DOHH2 (cell line): ENCODE data around the gene TRPV4.

Source experiments
- H3F3A ChIP-seq: fragments of 200-600 bp; sonication (generic), shearing (Covaris generic); 2 replicates; pipeline ENCODE4 v1.6.0; 2016; ENCODE audit warnings: antibody characterized with exemption, mild to moderate bottlenecking; ENCODE audit not compliant: control insufficient read depth, insufficient read depth
- H3K27ac ChIP-seq: fragments of 200-600 bp; sonication (generic); 2 replicates; pipeline ENCODE4 v1.5.1; 2014; ENCODE audit warnings: low read depth, mild to moderate bottlenecking, low read length, moderate library complexity
- H3K27me3 ChIP-seq: fragments of 200-600 bp; sonication (generic); 2 replicates; pipeline ENCODE4 v1.6.1; 2014; ENCODE audit warnings: mild to moderate bottlenecking, low read length, mixed read lengths; ENCODE audit not compliant: control insufficient read depth
- H3K36me3 ChIP-seq: fragments of 200-600 bp; sonication (generic); 2 replicates; pipeline ENCODE4 v1.6.1; 2014; ENCODE audit warnings: mild to moderate bottlenecking, low read length, moderate library complexity, mixed read lengths; ENCODE audit not compliant: control insufficient read depth
- H3K4me1 ChIP-seq: fragments of 200-600 bp; sonication (generic); 2 replicates; pipeline ENCODE4 v1.6.1; 2014; ENCODE audit warnings: mild to moderate bottlenecking, low read length, mixed read lengths; ENCODE audit not compliant: control insufficient read depth
- H3K4me2 ChIP-seq: fragments of 200-600 bp; sonication (generic); 2 replicates; pipeline ENCODE4 v1.6.0; 2014; ENCODE audit warnings: mild to moderate bottlenecking, low read length, moderate library complexity
- H3K4me3 ChIP-seq: fragments of 200-600 bp; sonication (generic); 2 replicates; pipeline ENCODE4 v1.5.1; 2014; ENCODE audit warnings: mild to moderate bottlenecking, low read length, mixed read lengths
- H3K79me2 ChIP-seq: fragments of 200-600 bp; sonication (generic); 2 replicates; pipeline ENCODE4 v1.6.1; 2014; ENCODE audit warnings: mild to moderate bottlenecking, low read length, mixed read lengths; ENCODE audit not compliant: control insufficient read depth
- H3K9me2 ChIP-seq: fragments of 200-600 bp; sonication (generic); replicated peaks from 2 replicates; pipeline ENCODE4 v1.6.1; 2014; ENCODE audit warnings: mild to moderate bottlenecking, low read length, mixed read lengths; ENCODE audit not compliant: control insufficient read depth
- H3K9me3 ChIP-seq: fragments of 200-600 bp; sonication (generic); 2 replicates; pipeline ENCODE4 v1.6.1; 2014; ENCODE audit warnings: antibody characterized with exemption, low read length, mixed read lengths; ENCODE audit not compliant: control insufficient read depth, insufficient read depth
- H4K20me1 ChIP-seq: fragments of 200-600 bp; sonication (generic); 2 replicates; pipeline ENCODE4 v1.6.0; 2014; ENCODE audit warnings: low read depth, mild to moderate bottlenecking, antibody characterized with exemption, low read length, moderate library complexity; ENCODE audit not compliant: control insufficient read depth, insufficient read depth
- EZH2phosphoT487 ChIP-seq: fragments of 200-600 bp; sonication (generic); IDR thresholded peaks from 2 replicates; pipeline ENCODE4 v1.6.1; 2017; ENCODE audit warnings: borderline replicate concordance, mild to moderate bottlenecking, antibody characterized with exemption, low read length, moderate library complexity, mixed read lengths
- TF ChIP-seq, protein P1 (sequence below): fragments of 200-600 bp; sonication (generic); IDR thresholded peaks from one replicate; pipeline ENCODE4 v1.5.1; 2014; ENCODE audit warnings: antibody characterized with exemption, mild to moderate bottlenecking, low read depth, low read length; ENCODE audit not compliant: poor library complexity, severe bottlenecking

Gene TRPV4

DNA sequence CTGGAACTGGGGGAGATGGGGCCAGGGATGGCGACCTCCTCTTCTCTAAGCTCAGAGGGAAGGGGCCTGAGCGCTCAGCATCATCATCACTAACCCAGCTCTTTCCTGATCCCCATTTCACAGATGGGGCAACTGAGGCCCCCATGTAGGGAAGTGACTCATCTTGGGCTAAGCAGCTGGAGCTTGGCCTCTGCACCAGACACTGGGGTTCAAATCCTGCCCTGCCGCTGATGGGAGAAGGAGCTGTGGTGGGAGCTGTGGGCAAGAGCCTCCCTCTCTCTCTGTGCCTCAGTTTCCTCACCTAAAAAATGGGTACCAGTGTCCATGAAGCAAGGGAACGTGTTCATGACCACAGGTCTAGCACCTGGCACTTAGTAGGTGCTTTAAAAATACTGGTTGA lies 2.6 kb upstream of the TRPV4 start:
- Histone ChIP-seq H3K9me2 (no peaks in the 10 kb centered on the region), H3K4me3 (no peak overlapping the region), H3K27ac (no peak overlapping the region), H3K27me3 (no peaks in the 10 kb centered on the region; the same call in 1 of the 2 replicates), H4K20me1 (no peaks in the 10 kb centered on the region), H3K79me2 (no peaks in the 10 kb centered on the region), H3K4me1 (no peaks in the 10 kb centered on the region), H3F3A (no peaks in the 10 kb centered on the region), H3K36me3 (no peaks in the 10 kb centered on the region), H3K4me2 (no peak overlapping the region), H3K9me3 (no peaks in the 10 kb centered on the region)
- TF ChIP-seq, protein P1, sequence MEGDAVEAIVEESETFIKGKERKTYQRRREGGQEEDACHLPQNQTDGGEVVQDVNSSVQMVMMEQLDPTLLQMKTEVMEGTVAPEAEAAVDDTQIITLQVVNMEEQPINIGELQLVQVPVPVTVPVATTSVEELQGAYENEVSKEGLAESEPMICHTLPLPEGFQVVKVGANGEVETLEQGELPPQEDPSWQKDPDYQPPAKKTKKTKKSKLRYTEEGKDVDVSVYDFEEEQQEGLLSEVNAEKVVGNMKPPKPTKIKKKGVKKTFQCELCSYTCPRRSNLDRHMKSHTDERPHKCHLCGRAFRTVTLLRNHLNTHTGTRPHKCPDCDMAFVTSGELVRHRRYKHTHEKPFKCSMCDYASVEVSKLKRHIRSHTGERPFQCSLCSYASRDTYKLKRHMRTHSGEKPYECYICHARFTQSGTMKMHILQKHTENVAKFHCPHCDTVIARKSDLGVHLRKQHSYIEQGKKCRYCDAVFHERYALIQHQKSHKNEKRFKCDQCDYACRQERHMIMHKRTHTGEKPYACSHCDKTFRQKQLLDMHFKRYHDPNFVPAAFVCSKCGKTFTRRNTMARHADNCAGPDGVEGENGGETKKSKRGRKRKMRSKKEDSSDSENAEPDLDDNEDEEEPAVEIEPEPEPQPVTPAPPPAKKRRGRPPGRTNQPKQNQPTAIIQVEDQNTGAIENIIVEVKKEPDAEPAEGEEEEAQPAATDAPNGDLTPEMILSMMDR: no peak
- no peak for TF ChIP-seq EZH2phosphoT487

DNA sequence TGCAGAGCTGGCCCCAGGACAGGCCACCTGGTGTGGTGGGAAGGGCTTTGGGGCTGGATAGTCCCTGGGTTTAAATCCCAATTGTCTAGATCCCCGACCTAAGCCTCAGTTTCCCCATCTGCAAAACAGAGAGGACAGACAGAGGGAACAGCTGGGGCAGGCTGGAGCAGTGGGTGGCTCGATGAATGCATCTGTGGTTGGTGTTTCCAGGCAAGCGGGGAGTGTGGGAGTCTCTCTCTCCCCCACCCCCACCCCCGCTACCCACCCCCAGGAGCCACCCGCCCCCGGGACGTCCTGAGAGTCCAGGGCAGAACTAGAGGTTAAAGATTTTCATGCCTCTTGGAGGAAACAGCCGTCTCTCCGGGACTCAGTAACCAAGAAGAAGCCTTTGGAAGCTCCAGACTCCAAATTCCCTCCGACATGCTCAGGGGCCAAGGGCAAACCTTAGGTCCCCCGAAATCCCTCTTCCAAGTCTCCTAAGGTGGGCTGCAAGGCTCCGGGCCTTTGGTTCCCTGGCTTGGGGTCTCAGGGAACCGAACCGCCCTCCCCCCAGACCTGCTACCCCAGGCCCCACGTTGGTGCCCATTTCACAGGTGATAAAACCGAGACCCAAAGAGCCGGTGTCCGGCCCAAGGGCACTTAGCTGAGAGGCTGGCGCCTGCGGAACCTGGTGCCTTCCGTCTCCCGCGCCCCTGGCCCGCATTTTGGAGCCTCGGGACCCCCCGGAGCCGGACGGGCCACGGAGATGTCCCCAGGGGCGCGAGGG lies 474 bp downstream of the TRPV4 start:
- Histone ChIP-seq H3K9me2 (no peaks in the 10 kb centered on the region), H4K20me1 (no peaks in the 10 kb centered on the region), H3K9me3 (no peaks in the 10 kb centered on the region), H3K27me3 (peaks cover 3% of the 10 kb centered on the region; the same call in 1 of the 2 replicates), H3K4me2 (no peak overlapping the region), H3F3A (no peaks in the 10 kb centered on the region), H3K27ac (no peak overlapping the region), H3K4me3 (no peak overlapping the region), H3K36me3 (no peaks in the 10 kb centered on the region), H3K79me2 (no peaks in the 10 kb centered on the region), H3K4me1 (no peaks in the 10 kb centered on the region)
- TF ChIP-seq, protein P1: no peak
- TF ChIP-seq EZH2phosphoT487: no peak

DNA sequence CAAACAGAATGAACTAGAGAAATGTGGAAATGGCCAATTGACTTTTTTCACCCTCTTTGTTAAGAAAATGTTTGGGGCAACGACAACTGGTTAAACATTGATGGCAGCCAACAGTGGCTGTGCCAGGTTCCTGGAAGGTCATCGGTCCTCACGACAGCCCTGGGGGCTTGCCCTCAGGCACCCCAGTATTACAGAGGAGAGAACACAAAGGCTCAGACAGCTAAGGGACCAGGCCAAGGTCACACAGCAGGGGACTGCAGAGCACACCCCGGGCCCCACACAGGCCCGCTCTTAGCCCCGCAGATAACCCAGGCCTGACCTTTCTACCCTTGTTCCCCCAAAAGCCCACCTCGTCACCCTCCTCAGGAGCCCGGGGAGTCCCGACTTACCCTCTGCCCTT lies 1.3 kb downstream of the TRPV4 start:
- H3K4me1 ChIP-seq: no peaks in the 10 kb centered on the region
- no peaks in the 10 kb centered on the region for H3K9me3 ChIP-seq
- TF ChIP-seq EZH2phosphoT487: no peak
- TF ChIP-seq, protein P1: no peak
- H3F3A ChIP-seq: no peaks in the 10 kb centered on the region
- no peaks in the 10 kb centered on the region for H3K9me2 ChIP-seq
- H3K4me2 ChIP-seq: no peak overlapping the region
- no peaks in the 10 kb centered on the region for H4K20me1 ChIP-seq
- H3K79me2 ChIP-seq: no peaks in the 10 kb centered on the region
- H3K27ac ChIP-seq: no peak overlapping the region
- H3K4me3 ChIP-seq: no peak overlapping the region
- peaks cover 3% of the 10 kb centered on the region; the same call in 1 of the 2 replicates for H3K27me3 ChIP-seq
- no peaks in the 10 kb centered on the region for H3K36me3 ChIP-seq
